ENCODE data around the gene PAQR7.

PAQR7 gene

GRCh38 chr1:25832336-25833037, 43.0 kb downstream of the PAQR7 start:
- no peak for TF ChIP-seq ZFX (IDR thresholded peaks at IDR 0.05)
- no peak for TF ChIP-seq CTCF (conservative IDR thresholded peaks at IDR 0.05)
- no peak overlapping the region for H3K27ac ChIP-seq

- H3K27ac ChIP-seq = no peak overlapping the region
- no peak for TF ChIP-seq ZFX (IDR thresholded peaks at IDR 0.05)
- TF ChIP-seq CTCF (conservative IDR thresholded peaks at IDR 0.05) = no peak
Observed at GRCh38 chr1:25831569-25832196, 43.8 kb downstream of the PAQR7 start.

- TF ChIP-seq CTCF (conservative IDR thresholded peaks at IDR 0.05) (no peak), ZFX (IDR thresholded peaks at IDR 0.05) (no peak)
- H3K27ac ChIP-seq = no peak overlapping the region
Observed at GRCh38 chr1:25829046-25829445, 46.5 kb downstream of the PAQR7 start.

GRCh38 chr1:25828491-25828890, 47.0 kb downstream of the PAQR7 start:
- no peak overlapping the region for H3K27ac ChIP-seq
- TF ChIP-seq CTCF (conservative IDR thresholded peaks at IDR 0.05) (no peak), ZFX (IDR thresholded peaks at IDR 0.05) (no peak)

GRCh38 chr1:25826571-25826970, 48.9 kb downstream of the PAQR7 start:
- H3K27ac ChIP-seq = peak overlapping the region; percentile 40
- no peak for TF ChIP-seq CTCF (conservative IDR thresholded peaks at IDR 0.05)
- no peak for TF ChIP-seq ZFX (IDR thresholded peaks at IDR 0.05)

- H3K27ac ChIP-seq = peak overlapping the region; percentile 20
- TF ChIP-seq CTCF (conservative IDR thresholded peaks at IDR 0.05) = no peak
- TF ChIP-seq ZFX (IDR thresholded peaks at IDR 0.05) = no peak
Observed at GRCh38 chr1:25825605-25826004, 49.9 kb downstream of the PAQR7 start.

GRCh38 chr1:25821630-25822091, 53.8 kb downstream of the PAQR7 start:
- H3K27ac ChIP-seq = peak overlapping the region; percentile 93
- TF ChIP-seq CTCF (conservative IDR thresholded peaks at IDR 0.05) (no peak), ZFX (IDR thresholded peaks at IDR 0.05) (no peak)
